Kidney (tissue), 14 donors: ENCODE data around the gene TRAF1. TPM values are rescaled to one million over a fixed set of nuclear protein-coding genes. Genes with fewer than 3 reads are reported as not detected.

Source experiments
- DNase-seq, 5 donors: peaks; one replicate each; pipeline ENCODE4 v3.0.0-alpha.2; 2013 to 2020
- FAIRE-seq: peaks from 2 replicates; lab custom pipeline; 2012; peaks lifted over from hg19 to GRCh38; lab: Jason Lieb, UNC
- H3K27ac ChIP-seq, 2 donors: one replicate each; pipeline ENCODE4 v1.7.0; 2013; ENCODE audit warnings: low read depth in 2 of 2, low read length in 2 of 2, inconsistent platforms in 1 of 2
- H3K27me3 ChIP-seq: one replicate; pipeline ENCODE4 v1.7.1; 2013; ENCODE audit warnings: low read length, inconsistent platforms; ENCODE audit not compliant: control insufficient read depth, insufficient read depth
- H3K36me3 ChIP-seq, 3 donors: one replicate each; pipeline versions ENCODE4 v1.7.0 to v1.7.1; 2013; ENCODE audit warnings: low read length in 3 of 3, control low read depth in 1 of 3, inconsistent platforms in 1 of 3; ENCODE audit not compliant: insufficient read depth in 3 of 3, control insufficient read depth in 2 of 3
- H3K4me1 ChIP-seq, 3 donors: one replicate each; pipeline versions ENCODE4 v1.7.0 to v1.7.1; 2013; ENCODE audit warnings: low read length in 3 of 3, inconsistent platforms in 1 of 3, low read depth in 1 of 3; ENCODE audit not compliant: control insufficient read depth in 2 of 3, insufficient read depth in 2 of 3
- H3K4me3 ChIP-seq, 3 donors: one replicate each; pipeline versions ENCODE4 v1.7.0 to v1.8.1; 2013; ENCODE audit warnings: low read length in 3 of 3, control low read depth in 1 of 3, inconsistent platforms in 1 of 3
- H3K9ac ChIP-seq, 3 donors: one replicate each; pipeline versions ENCODE4 v1.7.0 to v1.7.1; 2013; ENCODE audit warnings: low read length in 3 of 3, control low read depth in 1 of 3, inconsistent platforms in 1 of 3
- H3K9me3 ChIP-seq, 3 donors: one replicate each; pipeline versions ENCODE4 v1.7.0 to v1.7.1; 2013; ENCODE audit warnings: low read length in 3 of 3, control low read depth in 1 of 3, inconsistent platforms in 1 of 3; ENCODE audit not compliant: control insufficient read depth in 2 of 3, insufficient read depth in 1 of 3
- intact Hi-C: fragments of 100-400 bp; cut with DNase I; formaldehyde crosslinking; loops from one replicate; pipeline ENCODE4 v1.11.1; 2022
- polyA plus RNA-seq: library from polyadenylated mRNA; stranded (reverse); fragments of 350-450 nt; fragmentation: Illumina TruSeq; extraction: RNeasy Lipid Tissue Mini Kit (QIAGEN cat#74804); gene quantifications from one replicate; pipeline ENCODE4 v1.2.3, GENCODE V29; 2014; ENCODE audit warnings: low read depth, low replicate concordance; ENCODE audit not compliant: insufficient read depth
- total RNA-seq: library from RNA; stranded (reverse); fragmentation: NEBNext Ultra II Directional; extraction: Animal tissue kit (Norgen Biotek cat#: 25700); gene quantifications from one replicate; pipeline ENCODE4 v1.2.1, GENCODE V29; 2021
- TF ChIP-seq, protein P1 (sequence below): IDR thresholded peaks from 3 replicates; pipeline ENCODE4 v1.5.1; 2012; ENCODE audit warnings: mild to moderate bottlenecking, moderate library complexity, borderline replicate concordance; ENCODE audit not compliant: insufficient read depth; ENCODE audit errors: extremely low read depth
- donor health status: control.
- donor health status: control.
- donor health status: control.
- donor health status: control.
- donor health status: control.
- donor health status: DM: yes; HTN: yes; CAD: no.
- donor health status: Normal renal cell carcinoma (clear cell type).

The TRAF1 gene
- total and polyA plus RNA-seq, 2 donors from 2014 or later: 3.1 to 10.9 TPM

DNA sequence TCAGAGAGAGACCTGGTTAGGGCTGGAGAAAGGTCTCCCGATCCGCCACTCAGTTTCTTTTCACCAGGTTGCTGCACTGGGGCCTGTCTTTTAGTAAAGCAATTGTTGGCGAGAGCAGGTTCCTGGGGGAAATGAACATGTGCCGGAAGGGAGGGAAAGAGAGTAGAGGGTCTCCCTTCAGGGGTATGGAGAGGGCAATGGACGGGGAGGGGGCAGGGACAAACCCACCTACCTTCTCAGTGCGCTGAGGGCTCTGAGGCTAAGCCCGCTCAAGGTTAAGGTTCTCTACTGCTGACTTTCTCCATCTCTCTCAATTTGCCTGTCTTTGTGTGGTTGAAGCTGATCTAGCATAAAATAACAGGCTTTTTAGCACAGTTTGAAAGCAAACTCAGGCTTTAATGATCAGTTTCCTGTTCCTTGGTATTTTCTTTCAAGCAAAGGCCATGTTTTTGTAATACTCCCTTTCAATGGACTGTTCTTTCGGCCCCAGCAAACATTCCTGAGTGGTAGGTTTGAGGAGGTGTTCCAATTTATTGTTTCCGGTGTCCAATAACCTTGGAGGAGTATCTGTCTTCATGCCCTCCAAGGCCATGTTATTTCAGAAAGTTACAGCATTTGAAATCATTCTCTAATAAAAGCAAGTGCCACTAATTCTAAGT is 25.5 kb upstream of the TRAF1 start:
- FAIRE-seq: no peak

DNA sequence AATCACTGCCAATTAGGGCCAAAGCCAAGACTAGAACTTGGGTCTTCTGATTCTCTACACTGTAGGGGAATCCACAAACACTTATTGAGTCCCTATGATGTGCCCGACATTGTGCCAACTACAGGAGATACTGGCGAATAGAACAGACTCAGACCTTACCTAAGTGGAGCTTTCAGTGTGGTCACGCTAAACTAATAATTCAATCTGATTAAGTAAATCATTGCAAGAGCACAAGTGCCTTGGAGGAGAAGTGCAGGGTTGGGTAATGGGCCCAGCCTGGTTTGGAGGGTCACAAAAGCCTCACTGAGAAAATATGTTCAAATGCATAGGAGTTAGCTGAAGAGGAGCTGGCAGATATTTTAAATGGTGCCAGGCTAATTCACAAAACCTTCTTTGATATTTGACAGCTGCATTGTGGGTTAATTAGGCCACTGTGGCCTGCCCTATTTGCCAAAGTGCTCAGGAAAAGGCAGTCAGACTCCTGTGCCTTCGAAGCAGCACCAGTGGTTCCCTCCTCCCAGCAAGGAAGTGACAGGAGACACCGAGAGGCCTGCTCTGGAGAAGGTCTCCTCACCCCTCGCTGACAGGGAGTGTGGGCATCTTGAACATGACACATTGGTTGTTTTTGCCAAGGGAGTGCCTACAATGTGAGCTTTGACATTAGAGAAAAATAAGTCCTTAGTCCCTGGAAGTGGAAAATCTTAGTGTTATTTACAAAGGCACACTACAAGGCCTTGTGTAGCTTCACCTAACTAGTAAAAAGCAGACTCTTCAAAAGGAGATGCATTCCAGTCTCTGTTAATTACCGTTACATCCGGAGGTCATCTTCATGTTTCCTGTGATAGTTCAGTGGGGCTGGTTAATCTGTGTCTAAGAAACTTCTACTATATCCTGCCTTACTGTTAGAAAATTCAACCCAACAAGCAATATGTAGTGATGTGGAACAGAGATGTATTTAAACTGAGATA is 24.1 kb upstream of the TRAF1 start:
- FAIRE-seq (no peak), DNase-seq (peak in 3 of 5 donors; percentile 33 to 82 (median 75))
- TF ChIP-seq, protein P1, sequence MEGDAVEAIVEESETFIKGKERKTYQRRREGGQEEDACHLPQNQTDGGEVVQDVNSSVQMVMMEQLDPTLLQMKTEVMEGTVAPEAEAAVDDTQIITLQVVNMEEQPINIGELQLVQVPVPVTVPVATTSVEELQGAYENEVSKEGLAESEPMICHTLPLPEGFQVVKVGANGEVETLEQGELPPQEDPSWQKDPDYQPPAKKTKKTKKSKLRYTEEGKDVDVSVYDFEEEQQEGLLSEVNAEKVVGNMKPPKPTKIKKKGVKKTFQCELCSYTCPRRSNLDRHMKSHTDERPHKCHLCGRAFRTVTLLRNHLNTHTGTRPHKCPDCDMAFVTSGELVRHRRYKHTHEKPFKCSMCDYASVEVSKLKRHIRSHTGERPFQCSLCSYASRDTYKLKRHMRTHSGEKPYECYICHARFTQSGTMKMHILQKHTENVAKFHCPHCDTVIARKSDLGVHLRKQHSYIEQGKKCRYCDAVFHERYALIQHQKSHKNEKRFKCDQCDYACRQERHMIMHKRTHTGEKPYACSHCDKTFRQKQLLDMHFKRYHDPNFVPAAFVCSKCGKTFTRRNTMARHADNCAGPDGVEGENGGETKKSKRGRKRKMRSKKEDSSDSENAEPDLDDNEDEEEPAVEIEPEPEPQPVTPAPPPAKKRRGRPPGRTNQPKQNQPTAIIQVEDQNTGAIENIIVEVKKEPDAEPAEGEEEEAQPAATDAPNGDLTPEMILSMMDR: no peak
- H3K4me1 ChIP-seq: peaks cover 6 to 9% (median 7%) of the 10 kb centered on the region in 3 donors
- no peak overlapping the region for H3K4me3 ChIP-seq
- H3K36me3 ChIP-seq: no peaks in the 10 kb centered on the region
- peak overlapping the region; percentile 18 to 23 for H3K27ac ChIP-seq
- H3K9me3 ChIP-seq: no peaks in the 10 kb centered on the region
- no peak overlapping the region for H3K9ac ChIP-seq
- no peaks in the 10 kb centered on the region for H3K27me3 ChIP-seq
- intact Hi-C loops: no loop called here

More for the DNA sequence above, 25.5 kb upstream of the TRAF1 start:
- DNase-seq: peak in 4 of 5 donors; percentile 69 to 94 (median 82)
- H3K9me3 ChIP-seq: no peaks in the 10 kb centered on the region
- no peaks in the 10 kb centered on the region for H3K27me3 ChIP-seq
- no peaks in the 10 kb centered on the region for H3K36me3 ChIP-seq
- TF ChIP-seq, protein P1: no peak
- H3K27ac ChIP-seq: no peak overlapping the region
- no peak overlapping the region for H3K9ac ChIP-seq
- H3K4me1 ChIP-seq: peaks cover 6 to 9% (median 7%) of the 10 kb centered on the region in 3 donors
- no peak overlapping the region for H3K4me3 ChIP-seq
- intact Hi-C loops: no loop called here

DNA sequence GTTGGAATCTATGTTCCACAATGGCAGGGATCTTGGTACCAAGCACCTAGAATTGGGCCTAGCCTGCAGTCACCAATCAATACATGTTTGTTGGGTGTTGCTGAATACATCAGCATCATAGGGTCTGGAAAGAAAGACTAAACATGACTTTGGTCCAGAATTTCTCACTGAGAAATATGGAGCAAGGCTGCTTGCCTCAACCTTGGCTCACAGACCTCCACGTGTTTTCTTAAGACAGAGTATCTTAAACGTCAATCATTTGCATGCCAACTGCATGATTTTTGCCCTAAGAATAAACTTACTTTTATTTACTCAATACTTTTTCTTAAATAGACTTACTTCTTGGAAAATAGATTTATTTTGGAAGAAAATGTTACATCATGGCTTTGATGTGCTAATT is 22.7 kb upstream of the TRAF1 start:
- no peaks in the 10 kb centered on the region for H3K9me3 ChIP-seq
- no peaks in the 10 kb centered on the region for H3K36me3 ChIP-seq
- H3K4me1 ChIP-seq: peaks cover 6 to 9% (median 7%) of the 10 kb centered on the region in 3 donors
- no peak overlapping the region for H3K9ac ChIP-seq
- TF ChIP-seq, protein P1: no peak
- H3K27me3 ChIP-seq: no peaks in the 10 kb centered on the region
- FAIRE-seq (no peak), DNase-seq (no peak)
- no peak overlapping the region for H3K27ac ChIP-seq
- no peak overlapping the region for H3K4me3 ChIP-seq
- intact Hi-C loops: no loop called here
